ENCODE measurements around the gene SOCS3. TPM values are rescaled to one million over a fixed set of nuclear protein-coding genes. Genes with fewer than 3 reads are reported as not detected.
A peak's percentile ranks its signal among the peaks of the same experiment; 100 is the strongest.

The SOCS3 gene, protein sequence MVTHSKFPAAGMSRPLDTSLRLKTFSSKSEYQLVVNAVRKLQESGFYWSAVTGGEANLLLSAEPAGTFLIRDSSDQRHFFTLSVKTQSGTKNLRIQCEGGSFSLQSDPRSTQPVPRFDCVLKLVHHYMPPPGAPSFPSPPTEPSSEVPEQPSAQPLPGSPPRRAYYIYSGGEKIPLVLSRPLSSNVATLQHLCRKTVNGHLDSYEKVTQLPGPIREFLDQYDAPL
- total RNA-seq (2022) (11.3 and 12.8 TPM in 2 replicates), Bru-seq, nascent RNA (percentile 80 among the genes with signal in this experiment), BruChase-seq, experiment 1, labeled RNA remaining after a 2-hour chase (percentile 70 among the genes with signal in this experiment), BruChase-seq, experiment 2, labeled RNA remaining after a 6-hour chase (percentile 57 among the genes with signal in this experiment)
- long read RNA-seq, transcript SOCS3-201 (2 exons, 2,734 nt), result major isoform, 23 of 27 reads
- long read RNA-seq, partial matches to known transcripts, result 0 of 27 reads
- long read RNA-seq, other reads (novel, unspliced or antisense), result 4 of 27 reads

- H3K4me3 ChIP-seq (ENCODE audit: low read depth, low read length), result peak within 1 kb of the TSS; percentile 95
- CTCF ChIA-PET, result interaction anchor here (1.2 to 3.0 kb wide), 3 partner anchors 22 to 62 kb away, joined by 4 to 57 read pairs (median 15); no protein-coding TSS in a partner anchor
- H3K4me1 ChIP-seq, result peaks cover 53% of the 10 kb centered on the region
- Mint-ChIP-seq H3K4me3 (ENCODE audit: unreplicated experiment) (peak within 1 kb of the TSS; percentile 85), H3K36me3 (ENCODE audit: insufficient read depth, unreplicated experiment) (peaks cover 48% of the 10 kb centered on the region), H3K9me3 (ENCODE audit: unreplicated experiment) (no peaks in the 10 kb centered on the region), H3K27ac (ENCODE audit: unreplicated experiment) (peak within 1 kb of the TSS; percentile 91), H3K4me1 (ENCODE audit: low read depth, unreplicated experiment) (peaks cover 37% of the 10 kb centered on the region), H3K27me3 (ENCODE audit: insufficient read depth, unreplicated experiment) (no peaks in the 10 kb centered on the region)
- H3K27me3 ChIP-seq (replicated peaks; ENCODE audit: control insufficient read depth, insufficient read depth, low read length), result no peaks in the 10 kb centered on the region
- peak; percentile 97 to 98 for DNase-seq
- BruUV-seq (replicated peaks), result no TSS peak
- H3K9me3 ChIP-seq, result no peaks in the 10 kb centered on the region
- H3K36me3 ChIP-seq (ENCODE audit: control insufficient read depth, insufficient read depth, low read length), result no peaks in the 10 kb centered on the region; the same call in 1 of the 2 replicates
- intact Hi-C loops (cut with micrococcal nuclease; ENCODE audit: unreplicated experiment), result loop anchor here (1.0 to 2.0 kb wide), 3 partner anchors 18 to 61 kb away; partner anchors contain the start of gene PGS1
- TF ChIP-seq, protein P1, sequence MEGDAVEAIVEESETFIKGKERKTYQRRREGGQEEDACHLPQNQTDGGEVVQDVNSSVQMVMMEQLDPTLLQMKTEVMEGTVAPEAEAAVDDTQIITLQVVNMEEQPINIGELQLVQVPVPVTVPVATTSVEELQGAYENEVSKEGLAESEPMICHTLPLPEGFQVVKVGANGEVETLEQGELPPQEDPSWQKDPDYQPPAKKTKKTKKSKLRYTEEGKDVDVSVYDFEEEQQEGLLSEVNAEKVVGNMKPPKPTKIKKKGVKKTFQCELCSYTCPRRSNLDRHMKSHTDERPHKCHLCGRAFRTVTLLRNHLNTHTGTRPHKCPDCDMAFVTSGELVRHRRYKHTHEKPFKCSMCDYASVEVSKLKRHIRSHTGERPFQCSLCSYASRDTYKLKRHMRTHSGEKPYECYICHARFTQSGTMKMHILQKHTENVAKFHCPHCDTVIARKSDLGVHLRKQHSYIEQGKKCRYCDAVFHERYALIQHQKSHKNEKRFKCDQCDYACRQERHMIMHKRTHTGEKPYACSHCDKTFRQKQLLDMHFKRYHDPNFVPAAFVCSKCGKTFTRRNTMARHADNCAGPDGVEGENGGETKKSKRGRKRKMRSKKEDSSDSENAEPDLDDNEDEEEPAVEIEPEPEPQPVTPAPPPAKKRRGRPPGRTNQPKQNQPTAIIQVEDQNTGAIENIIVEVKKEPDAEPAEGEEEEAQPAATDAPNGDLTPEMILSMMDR (IDR thresholded peaks at IDR 0.05; ENCODE audit: insufficient read depth in 1 of 2, low read depth in 1 of 2, low read length in 1 of 2, severe bottlenecking in 1 of 2, unreplicated experiment in 1 of 2), result no peak
- POLR2A ChIA-PET, result interaction anchor here (0.5 to 0.9 kb wide), 3 partner anchors 13 to 306 kb away, joined by 3 to 7 read pairs (median 3); no protein-coding TSS in a partner anchor
Measured at GRCh38 chr17:78359997-78360370, at the start of gene SOCS3. Gene SOCS3, minus strand, starts transcription at chr17:78360077. Its CDS starts 982 bp downstream, at chr17:78359095.

DNA sequence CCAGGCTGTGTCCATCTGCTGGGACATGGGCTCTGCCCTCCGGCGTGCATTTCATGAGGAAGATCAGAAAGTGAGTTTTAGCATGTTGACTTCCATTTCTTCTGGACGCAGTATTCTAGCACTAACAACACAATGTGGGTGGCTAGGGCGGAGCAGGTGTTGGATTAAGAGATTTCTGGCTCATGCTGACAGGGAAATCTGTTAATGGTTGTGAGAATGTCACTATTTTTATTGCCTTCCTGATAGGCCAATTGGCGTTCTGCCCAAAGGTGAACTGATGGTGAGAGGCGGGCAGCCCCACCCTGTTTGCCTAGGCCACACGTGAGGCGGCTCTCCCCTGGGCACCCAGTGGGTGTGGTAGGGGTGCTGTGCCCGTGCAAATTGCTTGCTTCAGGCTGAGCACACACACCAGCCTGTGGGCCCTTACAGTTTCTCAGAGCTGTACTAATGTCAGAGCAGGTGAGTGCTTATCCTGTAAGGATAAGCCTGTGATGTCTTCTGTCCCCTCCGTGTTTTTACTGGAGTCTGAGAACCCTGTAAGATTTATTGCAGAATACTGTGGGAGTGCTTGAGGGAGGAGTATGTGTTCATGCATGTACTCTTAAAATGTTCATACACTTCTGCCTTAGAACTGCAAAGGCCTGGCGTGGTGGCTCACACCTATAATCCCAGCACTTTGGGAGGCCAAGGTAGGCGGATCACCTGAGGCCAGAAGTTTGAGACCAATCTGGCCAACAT, 49.5 kb upstream of the SOCS3 start:
- DNase-seq, result peak; percentile 33 to 61
- no TSS peak for BruUV-seq (replicated peaks)
- Histone ChIP-seq H3K4me1 (peaks cover 51% of the 10 kb centered on the region), H3K4me3 (ENCODE audit: low read depth, low read length) (no peak overlapping the region), H3K27me3 (replicated peaks; ENCODE audit: control insufficient read depth, insufficient read depth, low read length) (no peaks in the 10 kb centered on the region), H3K36me3 (ENCODE audit: control insufficient read depth, insufficient read depth, low read length) (peaks cover 10% of the 10 kb centered on the region), H3K9me3 (no peaks in the 10 kb centered on the region)
- Mint-ChIP-seq H3K36me3 (ENCODE audit: insufficient read depth, unreplicated experiment) (peaks cover 79% of the 10 kb centered on the region), H3K9me3 (ENCODE audit: unreplicated experiment) (no peaks in the 10 kb centered on the region), H3K27me3 (ENCODE audit: insufficient read depth, unreplicated experiment) (no peaks in the 10 kb centered on the region), H3K27ac (ENCODE audit: unreplicated experiment) (peak overlapping the region; percentile 72), H3K4me1 (ENCODE audit: low read depth, unreplicated experiment) (peaks cover 33% of the 10 kb centered on the region), H3K4me3 (ENCODE audit: unreplicated experiment) (no peak overlapping the region)
- POLR2A ChIA-PET, result no interaction called here
- TF ChIP-seq, protein P1 (IDR thresholded peaks at IDR 0.05; ENCODE audit: insufficient read depth in 1 of 2, low read depth in 1 of 2, low read length in 1 of 2, severe bottlenecking in 1 of 2, unreplicated experiment in 1 of 2), result no peak
- CTCF ChIA-PET, result no interaction called here
- intact Hi-C loops (cut with micrococcal nuclease; ENCODE audit: unreplicated experiment), result no loop called here

GRCh38 chr17:78408476-78409050, 48.7 kb upstream of the SOCS3 start:
- ChIA-PET CTCF (interaction anchor here (1.0 kb wide), 1 partner anchor 13 kb away, joined by 3 read pairs; no protein-coding TSS in a partner anchor), POLR2A (no interaction called here)
- no peaks in the 10 kb centered on the region for H3K9me3 Mint-ChIP-seq (ENCODE audit: unreplicated experiment)
- no peak overlapping the region for H3K4me3 Mint-ChIP-seq (ENCODE audit: unreplicated experiment)
- no peaks in the 10 kb centered on the region for H3K27me3 ChIP-seq (replicated peaks; ENCODE audit: control insufficient read depth, insufficient read depth, low read length)
- H3K4me1 ChIP-seq, result peaks cover 51% of the 10 kb centered on the region
- BruUV-seq (replicated peaks), result no TSS peak
- intact Hi-C loops (cut with micrococcal nuclease; ENCODE audit: unreplicated experiment), result no loop called here
- H3K27ac Mint-ChIP-seq (ENCODE audit: unreplicated experiment), result peak overlapping the region; percentile 72
- peaks cover 33% of the 10 kb centered on the region for H3K4me1 Mint-ChIP-seq (ENCODE audit: low read depth, unreplicated experiment)
- no peak overlapping the region for H3K4me3 ChIP-seq (ENCODE audit: low read depth, low read length)
- H3K9me3 ChIP-seq, result no peaks in the 10 kb centered on the region
- TF ChIP-seq, protein P1 (IDR thresholded peaks at IDR 0.05; ENCODE audit: insufficient read depth in 1 of 2, low read depth in 1 of 2, low read length in 1 of 2, severe bottlenecking in 1 of 2, unreplicated experiment in 1 of 2), result no peak
- no peak for DNase-seq
- H3K27me3 Mint-ChIP-seq (ENCODE audit: insufficient read depth, unreplicated experiment), result no peaks in the 10 kb centered on the region
- peaks cover 8% of the 10 kb centered on the region for H3K36me3 ChIP-seq (ENCODE audit: control insufficient read depth, insufficient read depth, low read length)
- peaks cover 83% of the 10 kb centered on the region for H3K36me3 Mint-ChIP-seq (ENCODE audit: insufficient read depth, unreplicated experiment)

Measured in Caco-2 (cell line).